ENCODE data around the gene ACAP1.

DNA sequence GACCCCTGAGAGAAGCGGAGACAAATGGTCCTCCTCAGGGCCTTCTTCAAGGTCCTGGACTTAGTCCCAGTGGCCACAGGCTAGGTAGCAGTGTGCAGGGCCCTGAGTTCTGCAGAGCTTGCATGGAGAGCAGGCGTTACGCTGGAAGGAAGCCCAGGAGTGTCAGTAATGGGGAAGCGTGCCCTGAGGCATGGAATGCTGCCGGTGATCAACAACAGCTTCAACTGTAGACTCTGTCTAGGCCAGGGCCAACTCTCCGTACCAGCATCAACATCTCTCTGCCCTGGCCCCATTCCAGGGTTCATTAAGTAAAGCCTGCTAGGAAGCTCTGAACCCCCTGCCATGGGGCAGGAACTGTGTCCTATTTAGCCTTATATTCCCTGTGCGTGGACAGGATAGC, 44.0 kb downstream of the ACAP1 start:
- TF ChIP-seq, protein P1, sequence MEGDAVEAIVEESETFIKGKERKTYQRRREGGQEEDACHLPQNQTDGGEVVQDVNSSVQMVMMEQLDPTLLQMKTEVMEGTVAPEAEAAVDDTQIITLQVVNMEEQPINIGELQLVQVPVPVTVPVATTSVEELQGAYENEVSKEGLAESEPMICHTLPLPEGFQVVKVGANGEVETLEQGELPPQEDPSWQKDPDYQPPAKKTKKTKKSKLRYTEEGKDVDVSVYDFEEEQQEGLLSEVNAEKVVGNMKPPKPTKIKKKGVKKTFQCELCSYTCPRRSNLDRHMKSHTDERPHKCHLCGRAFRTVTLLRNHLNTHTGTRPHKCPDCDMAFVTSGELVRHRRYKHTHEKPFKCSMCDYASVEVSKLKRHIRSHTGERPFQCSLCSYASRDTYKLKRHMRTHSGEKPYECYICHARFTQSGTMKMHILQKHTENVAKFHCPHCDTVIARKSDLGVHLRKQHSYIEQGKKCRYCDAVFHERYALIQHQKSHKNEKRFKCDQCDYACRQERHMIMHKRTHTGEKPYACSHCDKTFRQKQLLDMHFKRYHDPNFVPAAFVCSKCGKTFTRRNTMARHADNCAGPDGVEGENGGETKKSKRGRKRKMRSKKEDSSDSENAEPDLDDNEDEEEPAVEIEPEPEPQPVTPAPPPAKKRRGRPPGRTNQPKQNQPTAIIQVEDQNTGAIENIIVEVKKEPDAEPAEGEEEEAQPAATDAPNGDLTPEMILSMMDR (IDR thresholded peaks at IDR 0.05): no peak
- TF ChIP-seq POLR2AphosphoS5 (IDR thresholded peaks at IDR 0.05): no peak
